WTC11 (cell line): ENCODE data around the gene TMEM128. TPM values are rescaled to one million over a fixed set of nuclear protein-coding genes. Genes with fewer than 3 reads are reported as not detected.

Experiments used
- ATAC-seq: fragments of 200-7000 bp; cut with Tn5 transposase; 2 replicates; pipeline ENCODE4 v1.10.0; 2021; ENCODE audit warnings: mild to moderate bottlenecking, moderate library complexity
- CTCF ChIA-PET: fragments of 300-600 bp; sonication (Branson Sonifier 250); formaldehyde crosslinking; loops from one replicate; lab custom pipeline; 2021; ENCODE audit warnings: antibody characterized with exemption; lab: Charles Lee
- POLR2A ChIA-PET: fragments of 350-600 bp; sonication (Branson Sonifier 250); formaldehyde crosslinking; loops from one replicate; lab custom pipeline; 2021; ENCODE audit warnings: antibody characterized with exemption; lab: Charles Lee
- DNase-seq: peaks from one replicate; pipeline ENCODE4 v3.0.0; 2021; ENCODE audit warnings: low spot score
- H3K27ac Mint-ChIP-seq: 2 replicates; pipeline ENCODE4 v1.8.0; 2021; ENCODE audit warnings: mixed read lengths
- H3K27me3 Mint-ChIP-seq: 2 replicates; pipeline ENCODE4 v1.8.0; 2021; ENCODE audit warnings: low read depth, mild to moderate bottlenecking, moderate library complexity, mixed read lengths
- H3K36me3 Mint-ChIP-seq: 2 replicates; pipeline ENCODE4 v1.8.0; 2021; ENCODE audit warnings: mixed read lengths
- H3K4me1 Mint-ChIP-seq: 2 replicates; pipeline ENCODE4 v1.8.0; 2022; ENCODE audit warnings: mixed read lengths
- H3K4me3 Mint-ChIP-seq: 2 replicates; pipeline ENCODE4 v1.8.0; 2021; ENCODE audit warnings: mild to moderate bottlenecking, moderate library complexity, mixed read lengths
- H3K9me3 Mint-ChIP-seq: 2 replicates; pipeline ENCODE4 v1.8.0; 2021; ENCODE audit warnings: mixed read lengths
- ATF1 ChIP-seq: sonication (generic); formaldehyde crosslinking; IDR thresholded peaks from 2 replicates; pipeline ENCODE4 v1.8.1; 2023; ENCODE audit warnings: mild to moderate bottlenecking, moderate library complexity, missing genetic modification reagents
- CBFB ChIP-seq: sonication (generic); formaldehyde crosslinking; IDR thresholded peaks from 2 replicates; pipeline ENCODE4 v1.8.1; 2022; ENCODE audit warnings: mild to moderate bottlenecking, low read depth, missing genetic modification reagents
- ETV6 ChIP-seq: sonication (generic); formaldehyde crosslinking; IDR thresholded peaks from 2 replicates; pipeline ENCODE4 v1.8.1; 2022; ENCODE audit warnings: mild to moderate bottlenecking, missing genetic modification reagents
- GABPB1 ChIP-seq: sonication (generic); formaldehyde crosslinking; IDR thresholded peaks from 2 replicates; pipeline ENCODE4 v1.8.1; 2023; ENCODE audit warnings: mild to moderate bottlenecking, missing genetic modification reagents
- GTF2I ChIP-seq: fragments of 250-450 bp; sonication (Bioruptor Pico); conservative IDR thresholded peaks from 2 replicates; pipeline ENCODE4 v1.4.0; 2021; ENCODE audit warnings: mild to moderate bottlenecking
- IRF2 ChIP-seq: sonication (generic); formaldehyde crosslinking; IDR thresholded peaks from 2 replicates; pipeline ENCODE4 v1.8.0; 2022; ENCODE audit warnings: low read depth, missing genetic modification reagents, borderline replicate concordance
- MYBL2 ChIP-seq: sonication (generic); formaldehyde crosslinking; IDR thresholded peaks from 2 replicates; pipeline ENCODE4 v1.8.1; 2023; ENCODE audit warnings: mild to moderate bottlenecking, moderate library complexity, missing genetic modification reagents
- NR2C2 ChIP-seq: sonication (generic); formaldehyde crosslinking; IDR thresholded peaks from 2 replicates; pipeline ENCODE4 v1.8.0; 2022; ENCODE audit warnings: mild to moderate bottlenecking, missing genetic modification reagents
- NR3C1 ChIP-seq: sonication (generic); formaldehyde crosslinking; conservative IDR thresholded peaks from 2 replicates; pipeline ENCODE4 v1.8.1; 2023; ENCODE audit warnings: low read depth, mild to moderate bottlenecking, missing genetic modification reagents
- RORB ChIP-seq: fragments of 250-450 bp; sonication (Bioruptor Pico); IDR thresholded peaks from 2 replicates; pipeline ENCODE4 v1.9.0; 2021; ENCODE audit warnings: mild to moderate bottlenecking
- SMAD3 ChIP-seq: sonication (generic); formaldehyde crosslinking; IDR thresholded peaks from 2 replicates; pipeline ENCODE4 v1.8.0; 2022; ENCODE audit warnings: missing genetic modification reagents, mild to moderate bottlenecking, borderline replicate concordance
- SOX15 ChIP-seq: fragments of 250-450 bp; sonication (Bioruptor Pico); IDR thresholded peaks from 2 replicates; pipeline ENCODE4 v1.9.0; 2021; ENCODE audit warnings: mild to moderate bottlenecking
- ZNF232 ChIP-seq: sonication (generic); formaldehyde crosslinking; IDR thresholded peaks from 2 replicates; pipeline ENCODE4 v1.8.0; 2022; ENCODE audit warnings: mild to moderate bottlenecking, missing genetic modification reagents
- ZNF671 ChIP-seq: fragments of 250-450 bp; sonication (Bioruptor Pico); IDR thresholded peaks from 2 replicates; pipeline ENCODE4 v1.8.0; 2021; ENCODE audit warnings: mild to moderate bottlenecking
- total RNA-seq: library from RNA; stranded (reverse); gene quantifications from 3 replicates; pipeline ENCODE4 v1.2.3, GENCODE V29; 2021
- TF ChIP-seq, protein P1 (sequence below): sonication (generic); formaldehyde crosslinking; IDR thresholded peaks from 2 replicates; pipeline ENCODE4 v1.8.0; 2023; ENCODE audit warnings: missing genetic modification reagents
- TF ChIP-seq, protein P2 (sequence below): sonication (generic); formaldehyde crosslinking; IDR thresholded peaks from 2 replicates; pipeline ENCODE4 v1.8.1; 2023; ENCODE audit warnings: mild to moderate bottlenecking, missing genetic modification reagents
- TF ChIP-seq, protein P3 (sequence below): sonication (generic); formaldehyde crosslinking; IDR thresholded peaks from 2 replicates; pipeline ENCODE4 v1.8.1; 2022; ENCODE audit warnings: low read depth, mild to moderate bottlenecking, moderate library complexity, missing genetic modification reagents, borderline replicate concordance
- TF ChIP-seq, protein P4 (sequence below): sonication (generic); formaldehyde crosslinking; IDR thresholded peaks from 2 replicates; pipeline ENCODE4 v1.8.1; 2022; ENCODE audit warnings: mild to moderate bottlenecking, missing genetic modification reagents, moderate library complexity, borderline replicate concordance
- TF ChIP-seq, protein P5 (sequence below): fragments of 200-600 bp; IDR thresholded peaks from 2 replicates; pipeline ENCODE4 v1.8.0; 2022; ENCODE audit warnings: antibody characterized with exemption
- TF ChIP-seq, protein P6 (sequence below): sonication (generic); formaldehyde crosslinking; IDR thresholded peaks from 2 replicates; pipeline ENCODE4 v1.8.1; 2023; ENCODE audit warnings: mild to moderate bottlenecking, missing genetic modification reagents, borderline replicate concordance
- TF ChIP-seq, protein P7 (sequence below): fragments of 250-450 bp; sonication (Bioruptor Pico); IDR thresholded peaks from 2 replicates; pipeline ENCODE4 v2.1.2; 2022; ENCODE audit warnings: mild to moderate bottlenecking, moderate library complexity

The TMEM128 gene
- total RNA-seq, 1 experiment from 2014 or later = 21.1 TPM

DNA sequence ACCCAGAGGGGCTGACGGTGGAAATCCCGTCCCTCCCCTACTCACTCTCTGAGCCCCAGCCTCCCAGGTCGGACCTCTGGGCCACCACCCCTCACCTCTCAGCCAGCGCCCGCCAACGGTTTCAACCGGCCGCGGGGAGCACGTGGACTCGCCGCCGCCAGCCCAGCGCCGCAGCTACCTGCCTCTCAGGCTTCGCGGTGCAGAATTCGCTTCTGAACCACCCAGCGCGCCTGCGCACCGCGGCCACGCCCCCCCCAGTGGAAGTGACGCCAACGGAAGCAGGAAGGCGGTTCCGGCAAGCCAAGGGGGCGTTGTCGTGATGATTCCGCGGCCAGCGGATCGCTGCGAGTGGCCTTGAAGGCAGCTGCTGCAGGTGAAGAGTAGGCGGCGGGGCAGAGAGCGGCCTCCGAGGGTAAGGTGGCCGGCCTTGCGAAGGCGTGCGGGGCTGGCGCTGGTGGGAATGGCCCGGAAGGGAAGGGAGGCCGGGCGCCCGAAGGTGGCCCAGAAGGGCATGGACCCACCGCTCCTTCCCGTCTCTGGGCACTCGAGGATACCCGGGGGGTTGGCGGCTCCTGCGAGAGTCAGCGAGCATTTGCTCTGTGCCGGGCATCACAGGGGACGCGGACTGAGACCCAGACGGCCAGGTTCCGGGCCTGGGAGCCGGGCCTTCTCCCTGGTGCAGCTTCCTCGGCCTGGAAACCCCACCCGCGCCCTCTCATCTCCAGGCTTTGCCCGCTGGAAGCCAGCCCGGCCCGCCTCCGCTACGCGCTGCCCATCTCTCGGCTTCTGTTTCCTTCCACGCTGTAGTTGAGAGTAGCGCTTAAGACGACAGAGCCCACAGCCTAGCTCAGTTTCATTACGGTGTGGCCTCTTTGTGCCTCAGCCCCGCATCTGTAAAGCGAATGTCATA, 42.2 kb upstream of the TMEM128 start, which contains the start of the genes LYAR and ZBTB49:
TSS of gene LYAR (minus strand) at position 214 of the 910 bp plus-strand sequence. CDS start 6,412 bp downstream, outside the sequence.
TSS of gene ZBTB49 (plus strand) at position 311 of the 910 bp plus-strand sequence. CDS start 9,695 bp downstream, outside the sequence.
- POLR2A ChIA-PET = interaction anchor here (1.2 kb wide), 1 partner anchor 42 kb away, joined by 3 read pairs; the partner anchor contains the start of gene TMEM128
- DNase-seq = peak; percentile 98
- Mint-ChIP-seq H3K36me3 (peaks cover 19% of the 10 kb centered on the region), H3K27me3 (no peaks in the 10 kb centered on the region), H3K4me3 (peak within 1 kb of the TSS; percentile 94), H3K27ac (peak within 1 kb of the TSS; percentile 72; the same call in 1 of the 2 replicates), H3K9me3 (peaks cover 4% of the 10 kb centered on the region; the same call in 1 of the 2 replicates), H3K4me1 (peaks cover 23% of the 10 kb centered on the region)
- CTCF ChIA-PET = interaction anchor here (0.7 to 0.9 kb wide), 3 partner anchors 30 to 49 kb away, joined by 3 read pairs; no protein-coding TSS in a partner anchor
- ATAC-seq = peak; percentile 91
- peak; percentile 73 for TF ChIP-seq GABPB1
- TF ChIP-seq, protein P1, sequence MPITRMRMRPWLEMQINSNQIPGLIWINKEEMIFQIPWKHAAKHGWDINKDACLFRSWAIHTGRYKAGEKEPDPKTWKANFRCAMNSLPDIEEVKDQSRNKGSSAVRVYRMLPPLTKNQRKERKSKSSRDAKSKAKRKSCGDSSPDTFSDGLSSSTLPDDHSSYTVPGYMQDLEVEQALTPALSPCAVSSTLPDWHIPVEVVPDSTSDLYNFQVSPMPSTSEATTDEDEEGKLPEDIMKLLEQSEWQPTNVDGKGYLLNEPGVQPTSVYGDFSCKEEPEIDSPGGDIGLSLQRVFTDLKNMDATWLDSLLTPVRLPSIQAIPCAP = peak; percentile 78; the same call in 1 of the 2 replicates
- peak; percentile 77; the same call in 1 of the 2 replicates for TF ChIP-seq SMAD3
- no peak for TF ChIP-seq NR3C1 (CRISPR knock-in tag)
- TF ChIP-seq ZNF232 (CRISPR knock-in tag) = peak; percentile 83; the same call in 1 of the 2 replicates
- TF ChIP-seq, protein P2, sequence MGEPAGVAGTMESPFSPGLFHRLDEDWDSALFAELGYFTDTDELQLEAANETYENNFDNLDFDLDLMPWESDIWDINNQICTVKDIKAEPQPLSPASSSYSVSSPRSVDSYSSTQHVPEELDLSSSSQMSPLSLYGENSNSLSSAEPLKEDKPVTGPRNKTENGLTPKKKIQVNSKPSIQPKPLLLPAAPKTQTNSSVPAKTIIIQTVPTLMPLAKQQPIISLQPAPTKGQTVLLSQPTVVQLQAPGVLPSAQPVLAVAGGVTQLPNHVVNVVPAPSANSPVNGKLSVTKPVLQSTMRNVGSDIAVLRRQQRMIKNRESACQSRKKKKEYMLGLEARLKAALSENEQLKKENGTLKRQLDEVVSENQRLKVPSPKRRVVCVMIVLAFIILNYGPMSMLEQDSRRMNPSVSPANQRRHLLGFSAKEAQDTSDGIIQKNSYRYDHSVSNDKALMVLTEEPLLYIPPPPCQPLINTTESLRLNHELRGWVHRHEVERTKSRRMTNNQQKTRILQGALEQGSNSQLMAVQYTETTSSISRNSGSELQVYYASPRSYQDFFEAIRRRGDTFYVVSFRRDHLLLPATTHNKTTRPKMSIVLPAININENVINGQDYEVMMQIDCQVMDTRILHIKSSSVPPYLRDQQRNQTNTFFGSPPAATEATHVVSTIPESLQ (CRISPR knock-in tag) = 0 out of 2 replicates have a peak, but pooled peaks have one; percentile 32
- TF ChIP-seq, protein P3, sequence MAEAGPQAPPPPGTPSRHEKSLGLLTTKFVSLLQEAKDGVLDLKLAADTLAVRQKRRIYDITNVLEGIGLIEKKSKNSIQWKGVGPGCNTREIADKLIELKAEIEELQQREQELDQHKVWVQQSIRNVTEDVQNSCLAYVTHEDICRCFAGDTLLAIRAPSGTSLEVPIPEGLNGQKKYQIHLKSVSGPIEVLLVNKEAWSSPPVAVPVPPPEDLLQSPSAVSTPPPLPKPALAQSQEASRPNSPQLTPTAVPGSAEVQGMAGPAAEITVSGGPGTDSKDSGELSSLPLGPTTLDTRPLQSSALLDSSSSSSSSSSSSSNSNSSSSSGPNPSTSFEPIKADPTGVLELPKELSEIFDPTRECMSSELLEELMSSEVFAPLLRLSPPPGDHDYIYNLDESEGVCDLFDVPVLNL (CRISPR knock-in tag) = 0 out of 2 replicates have a peak, but pooled peaks have one; percentile 50
- no peak for TF ChIP-seq NR2C2 (CRISPR knock-in tag)
- no peak for TF ChIP-seq GTF2I (CRISPR knock-in tag)
- TF ChIP-seq ATF1 = no peak
- TF ChIP-seq MYBL2 (CRISPR knock-in tag) = 0 out of 2 replicates have a peak, but pooled peaks have one; percentile 17
- TF ChIP-seq SOX15 (CRISPR knock-in tag) = no peak
- TF ChIP-seq ETV6 (CRISPR knock-in tag) = peak; percentile 96; the same call in 1 of the 2 replicates
- TF ChIP-seq, protein P4, sequence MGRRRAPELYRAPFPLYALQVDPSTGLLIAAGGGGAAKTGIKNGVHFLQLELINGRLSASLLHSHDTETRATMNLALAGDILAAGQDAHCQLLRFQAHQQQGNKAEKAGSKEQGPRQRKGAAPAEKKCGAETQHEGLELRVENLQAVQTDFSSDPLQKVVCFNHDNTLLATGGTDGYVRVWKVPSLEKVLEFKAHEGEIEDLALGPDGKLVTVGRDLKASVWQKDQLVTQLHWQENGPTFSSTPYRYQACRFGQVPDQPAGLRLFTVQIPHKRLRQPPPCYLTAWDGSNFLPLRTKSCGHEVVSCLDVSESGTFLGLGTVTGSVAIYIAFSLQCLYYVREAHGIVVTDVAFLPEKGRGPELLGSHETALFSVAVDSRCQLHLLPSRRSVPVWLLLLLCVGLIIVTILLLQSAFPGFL (CRISPR knock-in tag) = no peak
- no peak for TF ChIP-seq ZNF671
- TF ChIP-seq CBFB (CRISPR knock-in tag) = 0 out of 2 replicates have a peak, but pooled peaks have one; percentile 55
- no peak for TF ChIP-seq RORB (CRISPR knock-in tag)
- TF ChIP-seq, protein P5, sequence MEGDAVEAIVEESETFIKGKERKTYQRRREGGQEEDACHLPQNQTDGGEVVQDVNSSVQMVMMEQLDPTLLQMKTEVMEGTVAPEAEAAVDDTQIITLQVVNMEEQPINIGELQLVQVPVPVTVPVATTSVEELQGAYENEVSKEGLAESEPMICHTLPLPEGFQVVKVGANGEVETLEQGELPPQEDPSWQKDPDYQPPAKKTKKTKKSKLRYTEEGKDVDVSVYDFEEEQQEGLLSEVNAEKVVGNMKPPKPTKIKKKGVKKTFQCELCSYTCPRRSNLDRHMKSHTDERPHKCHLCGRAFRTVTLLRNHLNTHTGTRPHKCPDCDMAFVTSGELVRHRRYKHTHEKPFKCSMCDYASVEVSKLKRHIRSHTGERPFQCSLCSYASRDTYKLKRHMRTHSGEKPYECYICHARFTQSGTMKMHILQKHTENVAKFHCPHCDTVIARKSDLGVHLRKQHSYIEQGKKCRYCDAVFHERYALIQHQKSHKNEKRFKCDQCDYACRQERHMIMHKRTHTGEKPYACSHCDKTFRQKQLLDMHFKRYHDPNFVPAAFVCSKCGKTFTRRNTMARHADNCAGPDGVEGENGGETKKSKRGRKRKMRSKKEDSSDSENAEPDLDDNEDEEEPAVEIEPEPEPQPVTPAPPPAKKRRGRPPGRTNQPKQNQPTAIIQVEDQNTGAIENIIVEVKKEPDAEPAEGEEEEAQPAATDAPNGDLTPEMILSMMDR = no peak
- TF ChIP-seq, protein P6, sequence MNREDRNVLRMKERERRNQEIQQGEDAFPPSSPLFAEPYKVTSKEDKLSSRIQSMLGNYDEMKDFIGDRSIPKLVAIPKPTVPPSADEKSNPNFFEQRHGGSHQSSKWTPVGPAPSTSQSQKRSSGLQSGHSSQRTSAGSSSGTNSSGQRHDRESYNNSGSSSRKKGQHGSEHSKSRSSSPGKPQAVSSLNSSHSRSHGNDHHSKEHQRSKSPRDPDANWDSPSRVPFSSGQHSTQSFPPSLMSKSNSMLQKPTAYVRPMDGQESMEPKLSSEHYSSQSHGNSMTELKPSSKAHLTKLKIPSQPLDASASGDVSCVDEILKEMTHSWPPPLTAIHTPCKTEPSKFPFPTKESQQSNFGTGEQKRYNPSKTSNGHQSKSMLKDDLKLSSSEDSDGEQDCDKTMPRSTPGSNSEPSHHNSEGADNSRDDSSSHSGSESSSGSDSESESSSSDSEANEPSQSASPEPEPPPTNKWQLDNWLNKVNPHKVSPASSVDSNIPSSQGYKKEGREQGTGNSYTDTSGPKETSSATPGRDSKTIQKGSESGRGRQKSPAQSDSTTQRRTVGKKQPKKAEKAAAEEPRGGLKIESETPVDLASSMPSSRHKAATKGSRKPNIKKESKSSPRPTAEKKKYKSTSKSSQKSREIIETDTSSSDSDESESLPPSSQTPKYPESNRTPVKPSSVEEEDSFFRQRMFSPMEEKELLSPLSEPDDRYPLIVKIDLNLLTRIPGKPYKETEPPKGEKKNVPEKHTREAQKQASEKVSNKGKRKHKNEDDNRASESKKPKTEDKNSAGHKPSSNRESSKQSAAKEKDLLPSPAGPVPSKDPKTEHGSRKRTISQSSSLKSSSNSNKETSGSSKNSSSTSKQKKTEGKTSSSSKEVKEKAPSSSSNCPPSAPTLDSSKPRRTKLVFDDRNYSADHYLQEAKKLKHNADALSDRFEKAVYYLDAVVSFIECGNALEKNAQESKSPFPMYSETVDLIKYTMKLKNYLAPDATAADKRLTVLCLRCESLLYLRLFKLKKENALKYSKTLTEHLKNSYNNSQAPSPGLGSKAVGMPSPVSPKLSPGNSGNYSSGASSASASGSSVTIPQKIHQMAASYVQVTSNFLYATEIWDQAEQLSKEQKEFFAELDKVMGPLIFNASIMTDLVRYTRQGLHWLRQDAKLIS = no peak
- TF ChIP-seq IRF2 (CRISPR knock-in tag) = no peak
- TF ChIP-seq, protein P7, sequence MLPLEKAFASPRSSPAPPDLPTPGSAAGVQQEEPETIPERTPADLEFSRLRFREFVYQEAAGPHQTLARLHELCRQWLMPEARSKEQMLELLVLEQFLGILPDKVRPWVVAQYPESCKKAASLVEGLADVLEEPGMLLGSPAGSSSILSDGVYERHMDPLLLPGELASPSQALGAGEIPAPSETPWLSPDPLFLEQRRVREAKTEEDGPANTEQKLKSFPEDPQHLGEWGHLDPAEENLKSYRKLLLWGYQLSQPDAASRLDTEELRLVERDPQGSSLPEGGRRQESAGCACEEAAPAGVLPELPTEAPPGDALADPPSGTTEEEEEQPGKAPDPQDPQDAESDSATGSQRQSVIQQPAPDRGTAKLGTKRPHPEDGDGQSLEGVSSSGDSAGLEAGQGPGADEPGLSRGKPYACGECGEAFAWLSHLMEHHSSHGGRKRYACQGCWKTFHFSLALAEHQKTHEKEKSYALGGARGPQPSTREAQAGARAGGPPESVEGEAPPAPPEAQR = no peak
